GM19099 (cell line): ENCODE data around the gene HFE.

ENCODE experiments used
- POLR2A ChIP-seq: IDR thresholded peaks from 3 replicates; pipeline ENCODE4 v1.6.1; 2011; ENCODE audit warnings: low read depth; ENCODE audit not compliant: insufficient read length; ENCODE audit errors: extremely low read depth

Gene HFE

GRCh38 chr6:26056583-26057350, 30.5 kb upstream of the HFE start:
- TF ChIP-seq POLR2A = no peak

- no peak for TF ChIP-seq POLR2A
Measured at GRCh38 chr6:26057899-26058298, 29.3 kb upstream of the HFE start.

DNA sequence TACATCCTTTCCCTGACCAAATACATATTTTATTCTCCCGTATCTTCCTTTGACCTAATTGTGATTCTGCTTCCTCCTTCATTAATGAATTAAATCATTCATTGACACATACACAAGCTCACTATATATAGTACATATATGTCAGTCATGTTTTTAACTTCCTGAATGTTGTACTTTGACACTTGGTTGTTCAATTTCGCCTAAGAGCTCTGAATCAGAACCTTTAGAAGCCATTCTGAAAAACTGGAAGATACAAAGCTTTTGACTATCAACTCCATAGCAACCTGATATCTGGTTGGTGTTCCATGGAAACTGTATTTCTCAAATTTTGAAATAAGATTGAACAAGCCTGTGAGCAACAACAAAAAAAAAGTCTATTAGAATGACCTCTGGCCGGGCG, 27.3 kb upstream of the HFE start:
- no peak for TF ChIP-seq POLR2A

DNA sequence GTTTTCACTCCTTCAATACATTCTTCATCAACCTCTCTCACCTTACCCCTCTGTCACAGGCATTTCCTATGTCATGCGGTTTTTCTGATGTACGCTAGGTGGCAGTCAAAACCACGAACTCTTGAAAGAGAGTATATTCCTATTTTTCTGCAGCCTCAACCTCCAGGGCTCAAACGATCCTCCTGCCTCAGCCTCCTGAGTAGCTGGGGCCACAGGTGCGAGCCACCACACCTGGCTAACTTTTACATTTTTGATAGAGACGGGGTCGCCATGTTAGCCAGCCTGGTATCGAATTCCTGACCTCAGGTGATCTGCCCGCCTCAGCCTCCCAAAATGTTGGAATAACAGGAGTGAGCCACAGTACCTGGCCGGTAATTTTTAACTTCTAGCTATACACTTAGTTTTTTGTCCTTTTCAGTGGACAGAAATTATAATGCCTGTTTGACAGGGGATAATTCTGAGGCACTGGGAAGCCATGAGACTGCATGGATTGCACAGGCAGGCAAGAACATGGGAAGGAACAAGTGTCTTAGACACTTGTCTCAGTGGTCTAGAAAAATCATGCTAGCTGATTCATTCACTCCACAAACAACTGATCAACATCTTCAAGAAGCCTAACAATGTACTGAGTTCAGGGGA, 22.5 kb upstream of the HFE start:
- TF ChIP-seq POLR2A = no peak

DNA sequence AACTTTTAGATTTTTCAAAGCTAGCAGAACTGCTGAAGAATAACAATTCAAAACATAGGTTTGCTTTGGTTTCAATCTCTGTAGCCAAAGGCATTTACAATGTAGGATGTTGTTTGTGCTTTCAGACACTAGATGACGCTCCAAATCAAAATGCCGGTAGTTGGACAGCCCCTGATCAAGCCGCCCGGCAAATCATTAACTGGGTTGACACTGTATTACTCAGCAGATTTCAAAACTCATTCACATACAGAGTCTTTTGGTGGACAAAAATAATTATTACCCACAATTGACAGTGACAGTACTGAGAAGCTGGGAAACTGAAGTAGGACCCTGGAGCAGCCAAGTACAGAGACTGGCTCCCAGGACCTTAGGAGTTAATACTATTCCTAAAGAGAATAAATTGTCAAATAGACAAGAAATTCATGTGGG, 21.3 kb upstream of the HFE start:
- no peak for TF ChIP-seq POLR2A

- TF ChIP-seq POLR2A = no peak
Measured at GRCh38 chr6:26067367-26067766, 19.9 kb upstream of the HFE start.

- TF ChIP-seq POLR2A = no peak
Measured at GRCh38 chr6:26068036-26068435, 19.2 kb upstream of the HFE start.

- TF ChIP-seq POLR2A = no peak
Measured at GRCh38 chr6:26071135-26071534, 16.1 kb upstream of the HFE start.

GRCh38 chr6:26075063-26075717, 12.0 kb upstream of the HFE start:
- no peak for TF ChIP-seq POLR2A

DNA sequence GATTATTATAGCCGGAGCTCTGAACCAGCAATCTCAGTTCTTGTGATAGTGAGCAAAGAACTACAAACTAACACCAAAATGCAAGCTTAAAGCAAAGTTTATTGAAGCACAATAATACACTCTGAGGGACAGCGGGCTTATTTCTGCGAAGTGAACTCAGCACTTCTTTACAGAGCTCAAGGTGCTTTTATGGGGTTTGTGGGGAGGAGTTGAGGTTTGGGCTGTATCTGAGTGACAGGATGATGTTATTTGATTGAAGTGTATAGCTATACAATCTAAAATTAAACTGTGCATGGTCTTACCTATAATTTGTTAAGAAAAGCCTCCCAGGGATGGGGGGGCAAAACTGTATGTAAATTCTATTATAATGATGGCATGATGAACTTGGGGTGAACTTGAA, 1.0 kb upstream of the HFE start:
- no peak for TF ChIP-seq POLR2A

- TF ChIP-seq POLR2A = no peak
Measured at GRCh38 chr6:26088344-26088743, 1.1 kb downstream of the HFE start.

GRCh38 chr6:26089272-26089671, 2.0 kb downstream of the HFE start:
- no peak for TF ChIP-seq POLR2A

DNA sequence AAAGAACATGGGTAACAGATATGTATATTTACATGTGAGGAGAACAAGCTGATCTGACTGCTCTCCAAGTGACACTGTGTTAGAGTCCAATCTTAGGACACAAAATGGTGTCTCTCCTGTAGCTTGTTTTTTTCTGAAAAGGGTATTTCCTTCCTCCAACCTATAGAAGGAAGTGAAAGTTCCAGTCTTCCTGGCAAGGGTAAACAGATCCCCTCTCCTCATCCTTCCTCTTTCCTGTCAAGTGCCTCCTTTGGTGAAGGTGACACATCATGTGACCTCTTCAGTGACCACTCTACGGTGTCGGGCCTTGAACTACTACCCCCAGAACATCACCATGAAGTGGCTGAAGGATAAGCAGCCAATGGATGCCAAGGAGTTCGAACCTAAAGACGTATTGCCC, 5.2 kb downstream of the HFE start:
- TF ChIP-seq POLR2A = no peak

GRCh38 chr6:26094036-26094435, 6.8 kb downstream of the HFE start:
- TF ChIP-seq POLR2A = no peak

- TF ChIP-seq POLR2A = no peak
Measured at GRCh38 chr6:26097268-26097875, 10.1 kb downstream of the HFE start.

- TF ChIP-seq POLR2A = no peak
Measured at GRCh38 chr6:26103141-26103769, 16.0 kb downstream of the HFE start.
